ENCODE data around the gene SWT1. TPM values are rescaled to one million over a fixed set of nuclear protein-coding genes. Genes with fewer than 3 reads are reported as not detected.
A peak's percentile ranks its signal among the peaks of the same experiment; 100 is the strongest.
"Not testable (repeated sequence)": the region's sequence is repeated elsewhere in the genome, so short reads cannot be mapped to it uniquely, and the experiment has no call there.

Gene SWT1
- total RNA-seq, 2 donors from 2014 or later, result 5.2 to 9.4 TPM

- H3K4me3 Mint-ChIP-seq, result peak overlapping the region; percentile 100
- ATAC-seq (replicated peaks), result peak; percentile 38
- peaks cover 20% of the 10 kb centered on the region for H3K36me3 Mint-ChIP-seq (ENCODE audit: low read depth)
- no peaks in the 10 kb centered on the region for H3K27me3 Mint-ChIP-seq
- no peaks in the 10 kb centered on the region for H3K9me3 Mint-ChIP-seq
- peaks cover 29% of the 10 kb centered on the region for H3K4me1 Mint-ChIP-seq
- peak overlapping the region; percentile 96 for H3K27ac Mint-ChIP-seq
Measured at GRCh38 chr1:185156288-185156853, 596 bp upstream of the SWT1 start.

GRCh38 chr1:185157599-185158412 lies 839 bp downstream of the SWT1 start:
- no peak for ATAC-seq (replicated peaks)
- H3K4me3 Mint-ChIP-seq, result peak overlapping the region; percentile 100
- H3K36me3 Mint-ChIP-seq (ENCODE audit: low read depth), result peaks cover 24% of the 10 kb centered on the region
- H3K27me3 Mint-ChIP-seq, result no peaks in the 10 kb centered on the region
- peaks cover 26% of the 10 kb centered on the region for H3K4me1 Mint-ChIP-seq
- H3K27ac Mint-ChIP-seq, result peak overlapping the region; percentile 96
- no peaks in the 10 kb centered on the region for H3K9me3 Mint-ChIP-seq

DNA sequence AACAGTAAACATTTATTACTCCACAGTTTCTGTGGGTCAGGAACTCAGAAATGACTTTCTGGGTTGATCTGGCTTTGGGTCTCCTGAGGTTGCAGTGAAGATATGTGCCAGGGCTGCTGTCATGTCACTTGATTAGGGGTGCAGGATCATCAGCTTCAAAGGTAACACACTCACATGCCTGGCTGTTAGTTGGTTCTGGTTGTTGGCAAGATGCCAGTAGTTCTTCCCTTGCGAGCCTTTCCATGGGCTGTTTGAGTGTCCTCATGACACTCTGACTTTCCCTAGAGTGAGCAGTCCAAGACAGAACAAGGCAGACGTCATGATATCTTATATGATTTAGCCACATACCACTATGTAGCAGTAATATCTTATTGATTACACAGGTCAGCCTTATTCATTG lies 1.8 kb downstream of the SWT1 start:
- Mint-ChIP-seq H3K4me3 (peak overlapping the region; percentile 100), H3K4me1 (peaks cover 18% of the 10 kb centered on the region), H3K27ac (peak overlapping the region; percentile 96), H3K36me3 (ENCODE audit: low read depth) (peaks cover 27% of the 10 kb centered on the region), H3K9me3 (no peaks in the 10 kb centered on the region), H3K27me3 (no peaks in the 10 kb centered on the region)
- ATAC-seq (replicated peaks), result no peak

- ATAC-seq (replicated peaks), result peak; percentile 2
- H3K27ac Mint-ChIP-seq, result peak overlapping the region; percentile 23
- no peaks in the 10 kb centered on the region for H3K9me3 Mint-ChIP-seq
- no peaks in the 10 kb centered on the region for H3K27me3 Mint-ChIP-seq
- H3K4me3 Mint-ChIP-seq, result peak overlapping the region; percentile 15
- peaks cover 39% of the 10 kb centered on the region for H3K36me3 Mint-ChIP-seq (ENCODE audit: low read depth)
- H3K4me1 Mint-ChIP-seq, result peaks cover 18% of the 10 kb centered on the region
Measured at GRCh38 chr1:185159966-185160365, 3.0 kb downstream of the SWT1 start.

GRCh38 chr1:185162491-185162890 lies 5.5 kb downstream of the SWT1 start:
- Mint-ChIP-seq H3K27me3 (no peaks in the 10 kb centered on the region), H3K27ac (no peak overlapping the region), H3K4me3 (no peak overlapping the region), H3K36me3 (ENCODE audit: low read depth) (peaks cover 45% of the 10 kb centered on the region), H3K4me1 (peaks cover 18% of the 10 kb centered on the region), H3K9me3 (no peaks in the 10 kb centered on the region)
- ATAC-seq (replicated peaks), result no peak

DNA sequence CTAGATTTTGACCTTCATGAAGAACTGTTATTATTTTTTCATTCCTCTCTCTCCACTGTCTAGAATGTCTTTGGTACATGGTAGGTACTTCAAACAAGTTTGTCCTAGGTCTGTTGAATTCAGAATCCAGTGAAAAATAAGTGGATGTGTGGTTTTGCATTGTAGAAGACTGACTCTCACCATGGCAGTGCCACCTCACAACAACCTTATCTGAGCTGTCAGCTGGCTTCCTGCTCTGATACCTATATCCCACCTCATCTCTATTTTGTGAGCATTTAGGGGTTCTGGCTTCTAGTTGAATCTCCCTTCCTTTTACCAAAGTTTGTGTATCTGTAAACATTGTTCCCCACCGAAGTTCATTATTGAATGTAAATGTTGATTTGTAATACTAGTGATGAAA lies 9.1 kb downstream of the SWT1 start:
- H3K27ac Mint-ChIP-seq, result peak overlapping the region; percentile 10

GRCh38 chr1:185170291-185170848 lies 13.4 kb downstream of the SWT1 start:
- Mint-ChIP-seq H3K27me3 (no peaks in the 10 kb centered on the region), H3K9me3 (no peaks in the 10 kb centered on the region), H3K4me3 (no peak overlapping the region), H3K4me1 (no peaks in the 10 kb centered on the region), H3K27ac (no peak overlapping the region), H3K36me3 (ENCODE audit: low read depth) (peaks cover 41% of the 10 kb centered on the region)
- peak; percentile 67 for ATAC-seq (replicated peaks)

More for the DNA sequence above, 9.1 kb downstream of the SWT1 start:
- Mint-ChIP-seq H3K4me1 (peaks cover 3% of the 10 kb centered on the region), H3K9me3 (no peaks in the 10 kb centered on the region), H3K4me3 (no peak overlapping the region), H3K27me3 (no peaks in the 10 kb centered on the region), H3K36me3 (ENCODE audit: low read depth) (peaks cover 60% of the 10 kb centered on the region)
- ATAC-seq (replicated peaks), result no peak

GRCh38 chr1:185193756-185194155 lies 36.8 kb downstream of the SWT1 start:
- H3K36me3 Mint-ChIP-seq (ENCODE audit: low read depth), result peaks cover 56% of the 10 kb centered on the region
- no peak overlapping the region for H3K4me3 Mint-ChIP-seq
- H3K27me3 Mint-ChIP-seq, result no peaks in the 10 kb centered on the region
- no peak overlapping the region for H3K27ac Mint-ChIP-seq
- ATAC-seq (replicated peaks), result no peak
- peaks cover 7% of the 10 kb centered on the region for H3K9me3 Mint-ChIP-seq
- no peaks in the 10 kb centered on the region for H3K4me1 Mint-ChIP-seq

DNA sequence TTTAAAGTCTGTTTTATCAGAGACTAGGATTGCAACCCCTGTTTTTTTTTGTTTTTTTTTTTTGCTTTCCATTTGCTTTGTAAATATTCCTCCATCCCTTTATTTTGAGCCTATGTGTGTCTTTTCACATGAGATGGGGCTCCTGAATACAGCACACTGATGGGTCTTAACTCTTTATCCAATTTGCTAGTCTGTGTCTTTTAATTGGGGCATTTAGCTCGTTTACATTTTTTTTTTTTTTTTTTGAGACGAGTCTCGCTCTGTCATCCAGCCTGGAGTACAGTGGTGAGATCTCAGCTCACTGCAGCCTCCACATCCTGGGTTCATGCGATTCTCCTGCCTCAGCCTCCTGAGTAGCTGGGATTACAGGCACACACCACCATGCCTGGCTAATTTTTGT lies 41.7 kb downstream of the SWT1 start:
- H3K27me3 Mint-ChIP-seq; H3K27ac Mint-ChIP-seq; H3K4me3 Mint-ChIP-seq; H3K9me3 Mint-ChIP-seq; ATAC-seq (replicated peaks); H3K4me1 Mint-ChIP-seq: not testable (repeated sequence)
- H3K36me3 Mint-ChIP-seq (ENCODE audit: low read depth), result peaks cover 47% of the 10 kb centered on the region

- Mint-ChIP-seq H3K27ac (no peak overlapping the region), H3K36me3 (ENCODE audit: low read depth) (peaks cover 38% of the 10 kb centered on the region), H3K27me3 (no peaks in the 10 kb centered on the region), H3K4me1 (no peaks in the 10 kb centered on the region), H3K9me3 (peaks cover 7% of the 10 kb centered on the region), H3K4me3 (no peak overlapping the region)
- no peak for ATAC-seq (replicated peaks)
Measured at GRCh38 chr1:185200889-185201288, 43.9 kb downstream of the SWT1 start.

- Mint-ChIP-seq H3K27ac (no peak overlapping the region), H3K9me3 (no peaks in the 10 kb centered on the region), H3K36me3 (ENCODE audit: low read depth) (peaks cover 18% of the 10 kb centered on the region)
Measured at GRCh38 chr1:185207170-185207569, 50.2 kb downstream of the SWT1 start.

GRCh38 chr1:185207980-185208602 lies 51.1 kb downstream of the SWT1 start:
- peaks cover 18% of the 10 kb centered on the region for H3K36me3 Mint-ChIP-seq (ENCODE audit: low read depth)
- no peak overlapping the region for H3K27ac Mint-ChIP-seq
- ATAC-seq (replicated peaks), result no peak
- H3K9me3 Mint-ChIP-seq, result no peaks in the 10 kb centered on the region
- no peaks in the 10 kb centered on the region for H3K27me3 Mint-ChIP-seq
- no peak overlapping the region for H3K4me3 Mint-ChIP-seq
- H3K4me1 Mint-ChIP-seq, result no peaks in the 10 kb centered on the region

More at GRCh38 chr1:185207170-185207569, 50.2 kb downstream of the SWT1 start:
- no peaks in the 10 kb centered on the region for H3K27me3 Mint-ChIP-seq
- H3K4me3 Mint-ChIP-seq, result no peak overlapping the region
- H3K4me1 Mint-ChIP-seq, result no peaks in the 10 kb centered on the region
- ATAC-seq (replicated peaks), result no peak

DNA sequence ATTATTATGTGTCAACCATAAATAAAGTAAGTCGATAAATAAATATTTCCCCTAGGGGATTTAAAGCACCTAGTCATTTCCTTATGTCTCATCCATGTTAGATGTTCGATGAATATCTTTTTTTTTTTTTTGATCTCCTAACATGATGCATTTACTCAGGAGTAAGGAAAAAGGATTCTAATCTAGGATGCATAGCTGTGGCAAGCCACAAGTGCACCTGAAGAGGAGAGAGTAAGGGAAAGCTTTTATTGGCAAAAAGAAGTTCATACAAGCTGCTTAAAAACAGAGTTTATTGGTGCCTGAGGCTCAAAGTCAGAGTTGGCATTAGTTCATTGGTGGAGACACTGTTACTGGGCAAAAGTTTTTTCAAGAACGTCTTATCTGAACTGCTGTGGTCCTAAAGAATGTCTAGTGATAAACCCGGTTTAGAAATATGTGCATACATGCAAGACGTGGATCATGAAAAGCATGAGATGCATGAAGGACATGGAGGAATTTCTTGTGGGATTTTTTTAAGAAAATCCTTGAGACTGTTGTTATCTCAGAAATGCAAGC lies 51.7 kb downstream of the SWT1 start:
- no peak overlapping the region for H3K4me3 Mint-ChIP-seq
- H3K27me3 Mint-ChIP-seq, result no peaks in the 10 kb centered on the region
- H3K4me1 Mint-ChIP-seq, result no peaks in the 10 kb centered on the region
- no peak for ATAC-seq (replicated peaks)
- H3K27ac Mint-ChIP-seq, result no peak overlapping the region
- H3K36me3 Mint-ChIP-seq (ENCODE audit: low read depth), result peaks cover 18% of the 10 kb centered on the region
- H3K9me3 Mint-ChIP-seq, result no peaks in the 10 kb centered on the region

DNA sequence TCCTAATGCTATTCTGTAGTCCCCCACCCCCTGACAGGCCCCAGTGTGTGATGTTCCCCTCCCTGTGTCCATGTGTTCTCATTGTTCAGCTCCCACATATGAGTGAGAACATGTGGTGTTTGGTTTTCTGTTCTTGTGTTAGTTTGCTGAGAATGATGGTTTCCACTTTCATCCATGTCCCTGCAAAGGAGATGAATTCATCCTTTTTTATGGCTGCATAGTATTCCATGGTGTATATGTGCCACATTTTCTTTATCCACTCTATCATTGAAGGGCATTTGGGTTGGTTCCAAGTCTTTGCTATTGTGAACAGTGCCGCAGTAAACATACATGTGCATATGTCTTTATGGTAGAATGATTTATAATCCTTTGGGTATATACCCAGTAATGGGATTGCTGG lies 52.4 kb downstream of the SWT1 start:
- not testable (repeated sequence) for H3K27ac Mint-ChIP-seq; H3K27me3 Mint-ChIP-seq; H3K4me3 Mint-ChIP-seq; H3K9me3 Mint-ChIP-seq; H3K4me1 Mint-ChIP-seq; ATAC-seq (replicated peaks)
- H3K36me3 Mint-ChIP-seq (ENCODE audit: low read depth), result peaks cover 18% of the 10 kb centered on the region

Data from activated T-helper 17 cell treated with anti-CD3 and anti-CD28 coated beads, Interleukin-2, amount 50 U/mL, for 72 hours (primary cell).